GM19324 (cell line): ENCODE data around the gene FLOT2.
"Not testable (repeated sequence)": the region's sequence is repeated elsewhere in the genome, so short reads cannot be mapped to it uniquely, and the experiment has no call there.

Source experiments
- ATAC-seq: cut with Tn5 transposase; IDR thresholded peaks from one replicate; pipeline ENCODE4 v1.9.1; 2021; ENCODE audit warnings: mild to moderate bottlenecking, moderate library complexity; ENCODE audit not compliant: unreplicated experiment, low FRiP score

Gene FLOT2

GRCh38 chr17:28853295-28853694 is 44.2 kb downstream of the FLOT2 start:
- ATAC-seq = no peak

- ATAC-seq = no peak
Measured at GRCh38 chr17:28849281-28849680, 48.3 kb downstream of the FLOT2 start.

GRCh38 chr17:28848667-28849066 is 48.9 kb downstream of the FLOT2 start:
- ATAC-seq = not testable (repeated sequence)

GRCh38 chr17:28846699-28847098 is 50.8 kb downstream of the FLOT2 start:
- ATAC-seq = not testable (repeated sequence)

GRCh38 chr17:28846231-28846630 is 51.3 kb downstream of the FLOT2 start:
- no peak for ATAC-seq

- ATAC-seq = no peak
Measured at GRCh38 chr17:28843816-28844148, 53.8 kb downstream of the FLOT2 start.

GRCh38 chr17:28842282-28843012 is 55.1 kb downstream of the FLOT2 start, which contains the start of gene FAM222B:
Gene FAM222B (minus strand): TSS chr17:28842790. CDS start chr17:28766667, 76,123 bp downstream.
- peak; percentile 90 for ATAC-seq

- ATAC-seq = no peak
Measured at GRCh38 chr17:28841901-28842281, 55.6 kb downstream of the FLOT2 start.

GRCh38 chr17:28839221-28839620 is 58.3 kb downstream of the FLOT2 start:
- no peak for ATAC-seq

- ATAC-seq = not testable (repeated sequence)
Measured at GRCh38 chr17:28836541-28836940, 61.0 kb downstream of the FLOT2 start.

- no peak for ATAC-seq
Measured at GRCh38 chr17:28834420-28834819, 63.1 kb downstream of the FLOT2 start.
